Measurements from ENCODE around the gene GRIN2C. TPM values are rescaled to one million over a fixed set of nuclear protein-coding genes. Genes with fewer than 3 reads are reported as not detected.

The GRIN2C gene
- total RNA-seq, 2 experiments from 2014 or later, result not detected

DNA sequence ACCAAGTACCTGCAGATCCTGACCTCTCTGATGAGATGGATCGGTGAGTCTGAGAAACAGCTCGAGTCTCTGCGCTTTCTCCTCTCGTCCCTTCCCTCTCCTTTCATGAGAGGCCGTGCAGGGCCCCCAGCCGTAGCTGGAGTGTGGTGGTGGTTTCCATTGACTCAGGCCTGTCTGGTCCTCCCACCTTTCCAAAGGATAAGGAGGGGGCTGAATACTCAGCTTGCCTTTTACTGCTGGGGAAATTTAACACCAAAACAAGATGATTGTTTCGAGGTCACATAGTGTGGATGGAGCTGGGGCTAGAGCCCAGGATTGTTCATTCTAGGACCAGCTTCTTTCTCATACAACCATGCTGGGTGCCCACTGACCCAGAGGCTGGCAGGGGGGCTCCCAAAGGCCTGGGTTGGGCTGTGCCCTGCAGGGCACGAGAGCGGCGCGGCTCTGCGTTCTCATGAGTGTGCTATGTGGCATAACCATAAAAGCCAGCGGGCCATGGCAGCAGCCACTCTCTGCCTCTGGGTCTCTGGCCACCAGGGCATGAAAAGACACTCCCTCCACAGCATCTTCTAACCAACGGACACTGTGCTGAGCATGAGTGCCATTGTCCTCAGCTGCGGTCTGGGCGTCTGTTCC, 39.8 kb downstream of the GRIN2C start:
- Mint-ChIP-seq H3K27ac (no peak overlapping the region), H3K27me3 (no peaks in the 10 kb centered on the region), H3K36me3 (ENCODE audit: low read depth) (peaks cover 9% of the 10 kb centered on the region), H3K9me3 (no peaks in the 10 kb centered on the region), H3K4me1 (ENCODE audit: low read depth) (no peaks in the 10 kb centered on the region), H3K4me3 (no peak overlapping the region)
- DNase-seq (no peak), ATAC-seq (no peak)
- intact Hi-C loops (cut with micrococcal nuclease), result no loop called here
- TF ChIP-seq, protein P1, sequence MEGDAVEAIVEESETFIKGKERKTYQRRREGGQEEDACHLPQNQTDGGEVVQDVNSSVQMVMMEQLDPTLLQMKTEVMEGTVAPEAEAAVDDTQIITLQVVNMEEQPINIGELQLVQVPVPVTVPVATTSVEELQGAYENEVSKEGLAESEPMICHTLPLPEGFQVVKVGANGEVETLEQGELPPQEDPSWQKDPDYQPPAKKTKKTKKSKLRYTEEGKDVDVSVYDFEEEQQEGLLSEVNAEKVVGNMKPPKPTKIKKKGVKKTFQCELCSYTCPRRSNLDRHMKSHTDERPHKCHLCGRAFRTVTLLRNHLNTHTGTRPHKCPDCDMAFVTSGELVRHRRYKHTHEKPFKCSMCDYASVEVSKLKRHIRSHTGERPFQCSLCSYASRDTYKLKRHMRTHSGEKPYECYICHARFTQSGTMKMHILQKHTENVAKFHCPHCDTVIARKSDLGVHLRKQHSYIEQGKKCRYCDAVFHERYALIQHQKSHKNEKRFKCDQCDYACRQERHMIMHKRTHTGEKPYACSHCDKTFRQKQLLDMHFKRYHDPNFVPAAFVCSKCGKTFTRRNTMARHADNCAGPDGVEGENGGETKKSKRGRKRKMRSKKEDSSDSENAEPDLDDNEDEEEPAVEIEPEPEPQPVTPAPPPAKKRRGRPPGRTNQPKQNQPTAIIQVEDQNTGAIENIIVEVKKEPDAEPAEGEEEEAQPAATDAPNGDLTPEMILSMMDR (IDR thresholded peaks at IDR 0.05), result no peak
- POLR2A ChIA-PET, result interaction anchor here (0.6 to 1.0 kb wide), 2 partner anchors 12 to 30 kb away, joined by 3 to 4 read pairs; no protein-coding TSS in a partner anchor
- CTCF ChIA-PET, result interaction anchor here (0.7 kb wide), 1 partner anchor 47 kb away, joined by 3 read pairs; no protein-coding TSS in a partner anchor

GRCh38 chr17:74818291-74818938, 41.3 kb downstream of the GRIN2C start:
- H3K27ac Mint-ChIP-seq, result no peak overlapping the region

DNA sequence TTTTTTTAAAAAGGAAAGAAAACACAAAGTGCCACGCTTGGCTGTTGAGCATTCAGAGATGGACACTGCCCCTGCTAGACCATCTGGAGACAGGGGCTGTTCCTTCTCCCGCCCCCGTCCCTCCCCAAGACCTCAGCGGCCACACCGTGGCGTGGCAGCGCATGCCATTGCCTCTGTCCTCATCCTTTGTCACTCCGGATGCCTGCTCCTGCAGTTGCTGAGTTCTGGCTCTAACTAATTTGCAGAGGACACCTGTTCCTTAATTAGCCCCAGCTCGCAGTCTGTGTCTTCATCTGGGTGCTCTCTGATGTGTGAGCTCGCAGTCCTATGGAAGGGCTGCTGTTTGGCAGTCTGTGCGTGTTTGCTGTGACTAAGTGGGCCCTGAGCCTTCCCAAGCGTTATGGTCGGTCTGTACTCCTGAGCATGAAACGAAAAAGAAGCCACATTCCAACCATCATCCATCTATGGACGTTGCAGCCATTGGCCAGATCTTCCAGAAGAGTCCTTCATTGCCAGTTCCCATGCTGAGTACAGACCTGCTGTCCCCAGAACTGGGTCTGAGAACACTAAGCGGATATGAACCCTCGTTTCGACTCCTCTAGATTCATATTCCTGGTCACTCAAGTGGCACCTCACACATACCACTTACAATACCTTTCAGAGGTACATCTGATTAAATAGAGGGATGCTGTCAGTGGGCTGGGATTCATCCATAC, 42.6 kb downstream of the GRIN2C start:
- Mint-ChIP-seq H3K36me3 (ENCODE audit: low read depth) (peaks cover 13% of the 10 kb centered on the region), H3K9me3 (no peaks in the 10 kb centered on the region), H3K4me1 (ENCODE audit: low read depth) (no peaks in the 10 kb centered on the region), H3K4me3 (no peak overlapping the region), H3K27me3 (no peaks in the 10 kb centered on the region), H3K27ac (no peak overlapping the region)
- ChIA-PET CTCF (interaction anchor here (1.0 to 2.0 kb wide), 2 partner anchors 26 to 48 kb away, joined by 5 to 6 read pairs; no protein-coding TSS in a partner anchor), POLR2A (no interaction called here)
- intact Hi-C loops (cut with micrococcal nuclease), result no loop called here
- ATAC-seq, result no peak
- DNase-seq, result no peak
- TF ChIP-seq, protein P1 (IDR thresholded peaks at IDR 0.05), result no peak

More at GRCh38 chr17:74818291-74818938, 41.3 kb downstream of the GRIN2C start:
- TF ChIP-seq, protein P1 (IDR thresholded peaks at IDR 0.05), result no peak
- ChIA-PET CTCF (interaction anchor here (1.1 to 1.4 kb wide), 3 partner anchors 27 to 161 kb away, joined by 3 to 5 read pairs (median 3); no protein-coding TSS in a partner anchor), POLR2A (interaction anchor here (1.1 kb wide), 1 partner anchor 10 kb away, joined by 3 read pairs; no protein-coding TSS in a partner anchor)
- Mint-ChIP-seq H3K4me3 (no peak overlapping the region), H3K4me1 (ENCODE audit: low read depth) (no peaks in the 10 kb centered on the region), H3K9me3 (no peaks in the 10 kb centered on the region), H3K27me3 (no peaks in the 10 kb centered on the region), H3K36me3 (ENCODE audit: low read depth) (peaks cover 13% of the 10 kb centered on the region)
- intact Hi-C loops (cut with micrococcal nuclease), result no loop called here
- no peak for DNase-seq
- ATAC-seq, result no peak

GRCh38 chr17:74815550-74816370, 43.9 kb downstream of the GRIN2C start:
- ChIA-PET POLR2A (no interaction called here), CTCF (interaction anchor here (1.0 to 2.0 kb wide), 2 partner anchors 25 to 50 kb away, joined by 5 to 6 read pairs; no protein-coding TSS in a partner anchor)
- ATAC-seq (peak; percentile 61), DNase-seq (peak; percentile 20)
- H3K27ac Mint-ChIP-seq, result no peak overlapping the region
- no peak overlapping the region for H3K4me3 Mint-ChIP-seq
- no peaks in the 10 kb centered on the region for H3K9me3 Mint-ChIP-seq
- no peaks in the 10 kb centered on the region for H3K4me1 Mint-ChIP-seq (ENCODE audit: low read depth)
- intact Hi-C loops (cut with micrococcal nuclease), result no loop called here
- TF ChIP-seq, protein P1 (IDR thresholded peaks at IDR 0.05), result no peak
- peaks cover 13% of the 10 kb centered on the region for H3K36me3 Mint-ChIP-seq (ENCODE audit: low read depth)
- no peaks in the 10 kb centered on the region for H3K27me3 Mint-ChIP-seq

Measured in activated CD8-positive, alpha-beta T cell treated with anti-CD3 and anti-CD28 coated beads for 36 hours (primary cell).